K562 (cell line): ENCODE measurements around the gene SAP25. TPM values are rescaled to one million over a fixed set of nuclear protein-coding genes. Genes with fewer than 3 reads are reported as not detected.
A peak's percentile ranks its signal among the peaks of the same experiment; 100 is the strongest.

Experiments used
- CTCF ChIP-seq, 3 experiments: IDR thresholded peaks in 2 of 3; conservative IDR thresholded peaks in 1 of 3; 2 replicates each; pipeline ENCODE4 v1.5.1; 2011 to 2012; ENCODE audit warnings: low read length in 3 of 3, mild to moderate bottlenecking in 3 of 3, control low read depth in 2 of 3, improper control_type of control experiment in 1 of 3, inconsistent platforms in 1 of 3, low read depth in 1 of 3, mixed read lengths in 1 of 3, moderate library complexity in 1 of 3; ENCODE audit not compliant: insufficient read depth in 2 of 3
- EGR1 ChIP-seq: fragments of 450-650 bp; conservative IDR thresholded peaks from 2 replicates; pipeline ENCODE4 v1.6.1; 2017; ENCODE audit warnings: mild to moderate bottlenecking
- JUND ChIP-seq, 2 experiments: IDR thresholded peaks; 2 replicates in 1 of 2; 3 replicates in 1 of 2; pipeline ENCODE4 v1.6.1; 2011; ENCODE audit warnings: borderline replicate concordance in 2 of 2, low read depth in 2 of 2, low read length in 2 of 2, improper control_type of control experiment in 1 of 2, missing biosample characterization in 1 of 2, missing genetic modification characterization in 1 of 2, missing genetic modification reagents in 1 of 2
- LCOR ChIP-seq: sonication (generic); formaldehyde crosslinking; IDR thresholded peaks from 2 replicates; pipeline ENCODE4 v1.8.0; 2022; ENCODE audit warnings: mild to moderate bottlenecking, missing genetic modification reagents
- MEF2A ChIP-seq: IDR thresholded peaks from 2 replicates; pipeline ENCODE4 v1.6.1; 2011; ENCODE audit warnings: low read depth, mild to moderate bottlenecking, low read length, moderate library complexity; ENCODE audit not compliant: control insufficient read depth
- TAF1 ChIP-seq: IDR thresholded peaks from 2 replicates; pipeline ENCODE4 v1.6.1; 2011; ENCODE audit warnings: mild to moderate bottlenecking, low read length, moderate library complexity; ENCODE audit not compliant: insufficient read depth, control insufficient read depth, severe bottlenecking; ENCODE audit errors: extremely low read depth
- polyA plus RNA-seq, 8 experiments: library from polyadenylated mRNA; depleted of rRNA in 4 of 8; stranded (reverse) in 5 of 8; unstranded in 3 of 8; fragments of >200 nt; fragmentation: Nextera tagmentation in 2 of 8; fragmentation: Illumina TruSeq in 1 of 8; extraction: Ambion mirVana in 2 of 8; extraction: Trizol in 1 of 8; gene quantifications; 2 replicates each; pipeline versions ENCODE4 v1.2.1 to v1.2.3, GENCODE V29; 2011 to 2014; ENCODE audit warnings: inconsistent platforms in 1 of 8, missing spikeins in 1 of 8
- total RNA-seq, 7 experiments: library from RNA; depleted of rRNA in 6 of 7; stranded (reverse); fragments of >200 nt in 6 of 7; fragmentation: Illumina TruSeq in 2 of 7; extraction: Trizol in 2 of 7; gene quantifications; 2 replicates each; pipeline versions ENCODE4 v1.2.1 to v1.2.3, GENCODE V29; 2011 to 2021; ENCODE audit warnings: low replicate concordance in 1 of 7

SAP25 gene
- total and polyA plus RNA-seq, 9 of the 15 experiments (the other 6 are each of a cell fraction or from before 2014, with no cell fraction given), result 0.13 to 5.3 (median 0.78) TPM; not detected in 1

GRCh38 chr7:100614308-100614861, 40.7 kb upstream of the SAP25 start (continued):
- TF ChIP-seq CTCF (IDR thresholded peaks at IDR 0.05 in 2 of 3, conservative IDR thresholded peaks at IDR 0.05 in 1 of 3; ENCODE audit: insufficient read depth in 2 of 3, low read depth in 1 of 3, low read length in 3 of 3) (no peak), MEF2A (no peak), LCOR (CRISPR knock-in tag) (no peak), EGR1 (peak; percentile 56; the same call in 1 of the 2 replicates), TAF1 (no peak), JUND (IDR thresholded peaks at IDR 0.05; ENCODE audit: borderline replicate concordance, low read depth, low read length) (peak; percentile 27; the same call in 1 of the 2 replicates), JUND (tag; IDR thresholded peaks at IDR 0.05; ENCODE audit: borderline replicate concordance, low read depth, low read length) (no peak)
